Testis (tissue), 3 donors: Measurements from ENCODE around the gene UVRAG. TPM values are rescaled to one million over a fixed set of nuclear protein-coding genes. Genes with fewer than 3 reads are reported as not detected.

Experiments used
- DNase-seq: peaks from one replicate; pipeline ENCODE4 v3.0.0-alpha.2; 2019
- H3K27ac ChIP-seq, 2 donors: fragments of 200-600 bp; sonication (generic); one replicate each; pipeline ENCODE4 v1.5.1; 2019
- H3K27me3 ChIP-seq: fragments of 200-600 bp; sonication (generic); one replicate; pipeline ENCODE4 v1.5.1; 2019
- H3K36me3 ChIP-seq: fragments of 200-600 bp; sonication (generic); one replicate; pipeline ENCODE4 v1.5.1; 2017; ENCODE audit warnings: low read depth; ENCODE audit errors: missing control alignments
- H3K4me1 ChIP-seq: fragments of 200-600 bp; sonication (generic); one replicate; pipeline ENCODE4 v1.5.1; 2019
- H3K4me3 ChIP-seq, 2 donors: fragments of 200-600 bp; sonication (generic); one replicate each; pipeline ENCODE4 v1.5.1; 2017 to 2019
- H3K9me3 ChIP-seq: fragments of 200-600 bp; sonication (generic); one replicate; pipeline ENCODE4 v1.5.1; 2017
- POLR2A ChIP-seq: fragments of 450-650 bp; IDR thresholded peaks from one replicate; pipeline ENCODE4 v1.6.1; 2017; ENCODE audit warnings: antibody characterized with exemption, mild to moderate bottlenecking, moderate library complexity
- WGBS, 2 donors: methylation state at CpG; one replicate each; pipeline ENCODE4 v1.1.5; 2018; 5-methylcytosine and 5-hydroxymethylcytosine counted together
- intact Hi-C: fragments of 100-400 bp; cut with DNase I; formaldehyde crosslinking; loops from one replicate; pipeline ENCODE4 v1.15.1; 2023; ENCODE audit warnings: low total_unique reads
- polyA plus RNA-seq: library from polyadenylated mRNA; stranded (reverse); fragments of 350-450 nt; fragmentation: Illumina TruSeq; extraction: RNeasy Lipid Tissue Mini Kit (QIAGEN cat#74804); gene quantifications from one replicate; pipeline ENCODE4 v1.2.3, GENCODE V29; 2014; ENCODE audit warnings: low read depth, low replicate concordance; ENCODE audit not compliant: insufficient read depth
- total RNA-seq, 2 donors: library from RNA; depleted of rRNA; stranded (reverse); fragments of >200 nt; gene quantifications; one replicate each; pipeline ENCODE4 v1.2.3, GENCODE V29; 2016
- TF ChIP-seq, protein P1 (sequence below), 3 experiments: fragments of 450-650 bp in 2 of 3; fragments of 200-600 bp in 1 of 3; sonication (generic) in 1 of 3; IDR thresholded peaks; one replicate each; pipeline ENCODE4 v1.5.1; 2016 to 2019; ENCODE audit warnings: antibody characterized with exemption in 3 of 3, mild to moderate bottlenecking in 2 of 3, moderate library complexity in 1 of 3

Gene UVRAG
- total and polyA plus RNA-seq, 3 donors from 2014 or later: 10.8 to 22.4 (median 20.1) TPM

DNA sequence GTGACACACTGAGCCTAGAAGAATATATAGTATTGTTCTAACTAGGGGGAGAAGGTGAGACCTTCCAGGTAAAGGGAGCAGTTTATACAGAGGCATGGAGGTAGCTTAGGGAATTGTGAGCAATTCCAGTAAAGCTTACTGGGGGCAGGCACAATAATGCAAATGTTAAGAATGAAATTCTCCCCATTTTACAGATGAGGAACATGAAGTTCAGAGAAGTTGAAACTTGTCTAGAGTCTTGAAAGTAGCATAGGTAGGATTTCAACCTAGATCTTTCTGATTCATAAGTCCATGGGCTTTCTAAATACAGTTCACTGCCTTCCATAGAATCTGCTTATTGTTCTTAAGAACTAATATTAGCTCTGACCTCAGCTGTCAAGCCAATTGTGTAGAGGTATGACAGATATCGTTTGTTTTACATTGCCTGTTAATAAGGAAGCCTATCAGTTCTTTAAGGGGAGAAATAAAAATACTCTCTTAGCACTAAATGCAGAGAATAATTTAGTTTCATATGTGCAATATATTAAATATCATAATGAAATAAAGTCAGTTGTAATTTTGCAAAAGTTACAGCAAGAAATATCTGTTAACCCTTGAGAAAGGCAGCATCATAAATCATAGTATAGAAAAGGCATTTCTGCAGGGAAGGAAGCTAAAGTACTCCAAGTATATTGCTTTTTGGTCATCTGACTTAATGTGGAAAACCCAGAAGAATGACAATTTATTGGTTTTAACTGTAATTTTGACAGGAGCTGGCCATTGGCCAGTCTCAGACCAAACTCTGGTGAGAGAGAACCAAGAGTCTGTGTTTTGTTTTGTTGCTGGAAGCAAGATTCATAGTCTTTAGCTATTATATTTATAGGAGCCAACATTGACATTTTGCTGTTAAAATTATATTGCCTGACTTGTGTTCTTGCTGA, 181.8 kb downstream of the UVRAG start:
- H3K4me1 ChIP-seq: no peaks in the 10 kb centered on the region
- no peak overlapping the region for H3K27ac ChIP-seq
- H3K27me3 ChIP-seq: no peaks in the 10 kb centered on the region
- H3K36me3 ChIP-seq: no peaks in the 10 kb centered on the region
- H3K4me3 ChIP-seq: no peak overlapping the region
- DNase-seq: no peak
- WGBS, 2 donors: 71 to 84% methylated on average over 1 of the region's 1 CpG
- TF ChIP-seq, protein P1, sequence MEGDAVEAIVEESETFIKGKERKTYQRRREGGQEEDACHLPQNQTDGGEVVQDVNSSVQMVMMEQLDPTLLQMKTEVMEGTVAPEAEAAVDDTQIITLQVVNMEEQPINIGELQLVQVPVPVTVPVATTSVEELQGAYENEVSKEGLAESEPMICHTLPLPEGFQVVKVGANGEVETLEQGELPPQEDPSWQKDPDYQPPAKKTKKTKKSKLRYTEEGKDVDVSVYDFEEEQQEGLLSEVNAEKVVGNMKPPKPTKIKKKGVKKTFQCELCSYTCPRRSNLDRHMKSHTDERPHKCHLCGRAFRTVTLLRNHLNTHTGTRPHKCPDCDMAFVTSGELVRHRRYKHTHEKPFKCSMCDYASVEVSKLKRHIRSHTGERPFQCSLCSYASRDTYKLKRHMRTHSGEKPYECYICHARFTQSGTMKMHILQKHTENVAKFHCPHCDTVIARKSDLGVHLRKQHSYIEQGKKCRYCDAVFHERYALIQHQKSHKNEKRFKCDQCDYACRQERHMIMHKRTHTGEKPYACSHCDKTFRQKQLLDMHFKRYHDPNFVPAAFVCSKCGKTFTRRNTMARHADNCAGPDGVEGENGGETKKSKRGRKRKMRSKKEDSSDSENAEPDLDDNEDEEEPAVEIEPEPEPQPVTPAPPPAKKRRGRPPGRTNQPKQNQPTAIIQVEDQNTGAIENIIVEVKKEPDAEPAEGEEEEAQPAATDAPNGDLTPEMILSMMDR (IDR thresholded peaks at IDR 0.05): no peak
- no peak for TF ChIP-seq POLR2A
- H3K9me3 ChIP-seq: no peaks in the 10 kb centered on the region
- intact Hi-C loops: no loop called here

GRCh38 chr11:76004400-76004799, 189.4 kb downstream of the UVRAG start:
- 95% methylated on average over 3 of the region's 3 CpGs for WGBS, 2 donors
- Histone ChIP-seq H3K27ac (no peak overlapping the region), H3K9me3 (no peaks in the 10 kb centered on the region), H3K27me3 (no peaks in the 10 kb centered on the region), H3K4me1 (no peaks in the 10 kb centered on the region), H3K4me3 (no peak overlapping the region), H3K36me3 (no peaks in the 10 kb centered on the region)
- TF ChIP-seq POLR2A: no peak
- TF ChIP-seq, protein P1 (IDR thresholded peaks at IDR 0.05): no peak
- intact Hi-C loops: no loop called here
- no peak for DNase-seq

- Histone ChIP-seq H3K36me3 (no peaks in the 10 kb centered on the region), H3K4me3 (no peak overlapping the region), H3K9me3 (no peaks in the 10 kb centered on the region), H3K27ac (no peak overlapping the region), H3K27me3 (no peaks in the 10 kb centered on the region), H3K4me1 (no peaks in the 10 kb centered on the region)
- TF ChIP-seq, protein P1 (IDR thresholded peaks at IDR 0.05): no peak
- no peak for TF ChIP-seq POLR2A
- no peak for DNase-seq
- intact Hi-C loops: no loop called here
- 87 to 97% methylated on average over 3 of the region's 3 CpGs for WGBS, 2 donors
Measured at GRCh38 chr11:76005756-76006155, 190.7 kb downstream of the UVRAG start.

GRCh38 chr11:76007166-76007565, 192.2 kb downstream of the UVRAG start:
- Histone ChIP-seq H3K4me3 (no peak overlapping the region), H3K9me3 (no peaks in the 10 kb centered on the region), H3K36me3 (no peaks in the 10 kb centered on the region), H3K4me1 (no peaks in the 10 kb centered on the region), H3K27ac (no peak overlapping the region), H3K27me3 (no peaks in the 10 kb centered on the region)
- intact Hi-C loops: no loop called here
- TF ChIP-seq, protein P1 (IDR thresholded peaks at IDR 0.05): no peak
- TF ChIP-seq POLR2A: no peak
- no peak for DNase-seq
- WGBS, 2 donors: 97 to 98% methylated on average over 2 of the region's 2 CpGs
